K562 (cell line): ENCODE results near the gene PPAT. TPM values are rescaled to one million over a fixed set of nuclear protein-coding genes. Genes with fewer than 3 reads are reported as not detected.

Source experiments
- ARHGAP35 ChIP-seq: fragments of 450-650 bp; IDR thresholded peaks from 2 replicates; pipeline ENCODE4 v1.6.1; 2018; ENCODE audit not compliant: partially characterized antibody
- CBX5 ChIP-seq: IDR thresholded peaks from 2 replicates; pipeline ENCODE4 v1.6.1; 2014; ENCODE audit warnings: low read depth, borderline replicate concordance
- ETV6 ChIP-seq, 3 experiments: fragments of 150-350 bp in 1 of 3; sonication (generic) in 1 of 3; formaldehyde crosslinking in 1 of 3; IDR thresholded peaks; 2 replicates each; pipeline versions ENCODE4 v1.6.1 to v1.8.0; 2014 to 2022; ENCODE audit warnings: borderline replicate concordance in 2 of 3, low read depth in 2 of 3, antibody characterized with exemption in 1 of 3, low read length in 1 of 3, mild to moderate bottlenecking in 1 of 3, missing genetic modification reagents in 1 of 3
- FOXK1 ChIP-seq: sonication (generic); formaldehyde crosslinking; IDR thresholded peaks from 2 replicates; pipeline ENCODE4 v1.8.0; 2022; ENCODE audit warnings: missing genetic modification reagents, mild to moderate bottlenecking, borderline replicate concordance
- HMG20A ChIP-seq: fragments of 450-650 bp; formaldehyde crosslinking; conservative IDR thresholded peaks from 2 replicates; pipeline ENCODE4 v1.4.0; 2020; ENCODE audit warnings: mild to moderate bottlenecking, mixed read lengths
- HNRNPH1 ChIP-seq: fragments of 200-400 bp; formaldehyde crosslinking; optimal IDR thresholded peaks from 2 replicates; pipeline ENCODE3; 2017; ENCODE audit warnings: low read depth, mild to moderate bottlenecking, low read length, moderate library complexity
- NFXL1 ChIP-seq: fragments of 450-650 bp; formaldehyde crosslinking; IDR thresholded peaks from 2 replicates; pipeline ENCODE4 v1.4.0; 2021; ENCODE audit warnings: mild to moderate bottlenecking
- PHF8 ChIP-seq: fragments of 200-600 bp; sonication (generic); IDR thresholded peaks from 2 replicates; pipeline ENCODE4 v1.6.1; 2012; ENCODE audit warnings: mixed run types, mild to moderate bottlenecking, inconsistent platforms, low read length, moderate library complexity, borderline replicate concordance
- PTRF ChIP-seq: fragments of 450-650 bp; IDR thresholded peaks from 2 replicates; pipeline ENCODE4 v1.6.1; 2016; ENCODE audit warnings: mild to moderate bottlenecking, missing genetic modification characterization, missing compliant biosample characterization
- ZC3H4 ChIP-seq: sonication (generic); formaldehyde crosslinking; IDR thresholded peaks from 2 replicates; pipeline ENCODE4 v1.9.0; 2021; ENCODE audit warnings: missing genetic modification reagents, borderline replicate concordance
- ZFPM2 ChIP-seq: fragments of 250-450 bp; sonication (Bioruptor Pico); IDR thresholded peaks from 2 replicates; pipeline ENCODE4 v1.5.1; 2022; ENCODE audit warnings: mild to moderate bottlenecking
- ZNF146 ChIP-seq: IDR thresholded peaks from one replicate; pipeline ENCODE4 v1.6.1; 2018; ENCODE audit warnings: missing compliant biosample characterization; ENCODE audit not compliant: unreplicated experiment
- polyA plus RNA-seq, 8 experiments: library from polyadenylated mRNA; depleted of rRNA in 4 of 8; stranded (reverse) in 5 of 8; unstranded in 3 of 8; fragments of >200 nt; fragmentation: Nextera tagmentation in 2 of 8; fragmentation: Illumina TruSeq in 1 of 8; extraction: Ambion mirVana in 2 of 8; extraction: Trizol in 1 of 8; gene quantifications; 2 replicates each; pipeline versions ENCODE4 v1.2.1 to v1.2.3, GENCODE V29; 2011 to 2014; ENCODE audit warnings: inconsistent platforms in 1 of 8, missing spikeins in 1 of 8
- total RNA-seq, 7 experiments: library from RNA; depleted of rRNA in 6 of 7; stranded (reverse); fragments of >200 nt in 6 of 7; fragmentation: Illumina TruSeq in 2 of 7; extraction: Trizol in 2 of 7; gene quantifications; 2 replicates each; pipeline versions ENCODE4 v1.2.1 to v1.2.3, GENCODE V29; 2011 to 2021; ENCODE audit warnings: low replicate concordance in 1 of 7
- TF ChIP-seq, protein P1 (sequence below): fragments of 250-450 bp; sonication (Bioruptor Pico); IDR thresholded peaks from 2 replicates; pipeline ENCODE4 v1.4.0; 2020; ENCODE audit warnings: mild to moderate bottlenecking
- TF ChIP-seq, protein P2 (sequence below): fragments of 250-450 bp; sonication (Bioruptor Pico); IDR thresholded peaks from 2 replicates; pipeline ENCODE4 v1.5.0; 2021; ENCODE audit warnings: mild to moderate bottlenecking, borderline replicate concordance
- TF ChIP-seq, protein P3 (sequence below), 3 experiments: fragments of 200-800 bp in 1 of 3; fragments of 250-450 bp in 1 of 3; fragments of 450-650 bp in 1 of 3; sonication (Bioruptor Pico) in 1 of 3; sonication (Bioruptor generic) in 1 of 3; formaldehyde crosslinking in 1 of 3; IDR thresholded peaks; 2 replicates each; pipeline versions ENCODE4 v1.6.1 to v1.8.0; 2016 to 2022; ENCODE audit warnings: mild to moderate bottlenecking in 2 of 3, missing genetic modification characterization in 2 of 3, missing compliant biosample characterization in 1 of 3, moderate library complexity in 1 of 3

Gene PPAT
- total and polyA plus RNA-seq, 9 of the 15 experiments (the other 6 are each of a cell fraction or from before 2014, with no cell fraction given) = 36.2 to 75.8 (median 55.5) TPM

DNA sequence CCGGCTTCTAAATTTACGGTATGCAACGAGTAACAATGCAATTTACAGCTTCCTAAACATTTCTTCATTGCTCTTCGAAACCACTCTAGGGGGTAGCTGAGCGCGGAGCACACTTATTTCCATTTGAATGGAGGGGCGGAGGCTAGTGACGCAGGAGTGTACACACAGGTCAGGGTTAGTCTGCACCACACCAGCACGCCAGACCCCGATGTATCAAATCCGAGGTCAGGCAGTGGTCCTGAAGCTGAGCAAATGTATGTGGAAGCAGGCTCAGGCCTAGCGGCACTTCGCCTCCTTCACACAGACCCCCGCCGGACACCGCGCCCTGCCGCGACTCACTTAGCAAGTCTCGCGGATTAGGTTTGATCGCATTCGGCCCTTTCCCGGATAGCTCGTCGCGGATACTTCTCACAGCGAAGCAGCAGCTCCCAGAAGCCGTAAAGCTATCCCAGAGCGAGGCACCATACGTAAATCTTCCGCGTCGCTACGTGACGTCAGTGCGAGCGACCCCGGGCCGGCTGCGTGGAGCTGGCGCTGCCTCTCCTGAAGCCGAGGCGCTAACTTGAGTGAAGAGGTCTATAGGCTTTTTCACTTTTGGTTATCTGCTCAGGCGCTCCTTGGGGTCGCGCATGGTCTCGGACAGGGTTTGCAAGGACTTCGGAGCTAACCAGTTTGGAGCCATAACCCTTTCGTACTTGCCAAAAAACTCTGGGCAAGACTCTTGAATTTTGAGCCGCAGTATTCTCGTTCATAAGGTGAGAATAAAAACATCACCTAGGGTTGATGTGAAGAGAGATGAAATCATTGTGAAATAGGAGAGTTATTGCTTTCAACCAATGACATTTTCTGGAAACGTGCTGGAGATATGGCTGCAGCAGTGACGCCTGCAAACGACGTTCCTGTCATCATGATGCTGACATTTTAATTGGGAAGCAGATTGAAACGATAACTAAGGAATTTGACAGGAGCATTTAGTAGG is 48.1 kb downstream of the PPAT start, which contains the start of gene AASDH (continued):
- TF ChIP-seq, protein P1, sequence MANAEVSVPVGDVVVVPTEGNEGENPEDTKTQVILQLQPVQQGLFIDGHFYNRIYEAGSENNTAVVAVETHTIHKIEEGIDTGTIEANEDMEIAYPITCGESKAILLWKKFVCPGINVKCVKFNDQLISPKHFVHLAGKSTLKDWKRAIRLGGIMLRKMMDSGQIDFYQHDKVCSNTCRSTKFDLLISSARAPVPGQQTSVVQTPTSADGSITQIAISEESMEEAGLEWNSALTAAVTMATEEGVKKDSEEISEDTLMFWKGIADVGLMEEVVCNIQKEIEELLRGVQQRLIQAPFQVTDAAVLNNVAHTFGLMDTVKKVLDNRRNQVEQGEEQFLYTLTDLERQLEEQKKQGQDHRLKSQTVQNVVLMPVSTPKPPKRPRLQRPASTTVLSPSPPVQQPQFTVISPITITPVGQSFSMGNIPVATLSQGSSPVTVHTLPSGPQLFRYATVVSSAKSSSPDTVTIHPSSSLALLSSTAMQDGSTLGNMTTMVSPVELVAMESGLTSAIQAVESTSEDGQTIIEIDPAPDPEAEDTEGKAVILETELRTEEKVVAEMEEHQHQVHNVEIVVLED (CRISPR knock-in tag) = peak; percentile 62
- TF ChIP-seq ZC3H4 = no peak
- TF ChIP-seq, protein P2, sequence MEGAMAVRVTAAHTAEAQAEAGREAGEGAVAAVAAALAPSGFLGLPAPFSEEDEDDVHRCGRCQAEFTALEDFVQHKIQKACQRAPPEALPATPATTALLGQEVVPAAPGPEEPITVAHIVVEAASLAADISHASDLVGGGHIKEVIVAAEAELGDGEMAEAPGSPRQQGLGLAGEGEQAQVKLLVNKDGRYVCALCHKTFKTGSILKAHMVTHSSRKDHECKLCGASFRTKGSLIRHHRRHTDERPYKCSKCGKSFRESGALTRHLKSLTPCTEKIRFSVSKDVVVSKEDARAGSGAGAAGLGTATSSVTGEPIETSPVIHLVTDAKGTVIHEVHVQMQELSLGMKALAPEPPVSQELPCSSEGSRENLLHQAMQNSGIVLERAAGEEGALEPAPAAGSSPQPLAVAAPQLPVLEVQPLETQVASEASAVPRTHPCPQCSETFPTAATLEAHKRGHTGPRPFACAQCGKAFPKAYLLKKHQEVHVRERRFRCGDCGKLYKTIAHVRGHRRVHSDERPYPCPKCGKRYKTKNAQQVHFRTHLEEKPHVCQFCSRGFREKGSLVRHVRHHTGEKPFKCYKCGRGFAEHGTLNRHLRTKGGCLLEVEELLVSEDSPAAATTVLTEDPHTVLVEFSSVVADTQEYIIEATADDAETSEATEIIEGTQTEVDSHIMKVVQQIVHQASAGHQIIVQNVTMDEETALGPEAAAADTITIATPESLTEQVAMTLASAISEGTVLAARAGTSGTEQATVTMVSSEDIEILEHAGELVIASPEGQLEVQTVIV (CRISPR knock-in tag) = peak; percentile 95
- no peak; a peak in 1 of 4 replicates for TF ChIP-seq ETV6 (IDR thresholded peaks at IDR 0.05; ENCODE audit: borderline replicate concordance in 1 of 2, low read depth in 2 of 2, low read length in 1 of 2)
- no peak for TF ChIP-seq ETV6 (CRISPR knock-in tag; IDR thresholded peaks at IDR 0.05; ENCODE audit: borderline replicate concordance)
- TF ChIP-seq CBX5 = no peak
- TF ChIP-seq, protein P3, sequence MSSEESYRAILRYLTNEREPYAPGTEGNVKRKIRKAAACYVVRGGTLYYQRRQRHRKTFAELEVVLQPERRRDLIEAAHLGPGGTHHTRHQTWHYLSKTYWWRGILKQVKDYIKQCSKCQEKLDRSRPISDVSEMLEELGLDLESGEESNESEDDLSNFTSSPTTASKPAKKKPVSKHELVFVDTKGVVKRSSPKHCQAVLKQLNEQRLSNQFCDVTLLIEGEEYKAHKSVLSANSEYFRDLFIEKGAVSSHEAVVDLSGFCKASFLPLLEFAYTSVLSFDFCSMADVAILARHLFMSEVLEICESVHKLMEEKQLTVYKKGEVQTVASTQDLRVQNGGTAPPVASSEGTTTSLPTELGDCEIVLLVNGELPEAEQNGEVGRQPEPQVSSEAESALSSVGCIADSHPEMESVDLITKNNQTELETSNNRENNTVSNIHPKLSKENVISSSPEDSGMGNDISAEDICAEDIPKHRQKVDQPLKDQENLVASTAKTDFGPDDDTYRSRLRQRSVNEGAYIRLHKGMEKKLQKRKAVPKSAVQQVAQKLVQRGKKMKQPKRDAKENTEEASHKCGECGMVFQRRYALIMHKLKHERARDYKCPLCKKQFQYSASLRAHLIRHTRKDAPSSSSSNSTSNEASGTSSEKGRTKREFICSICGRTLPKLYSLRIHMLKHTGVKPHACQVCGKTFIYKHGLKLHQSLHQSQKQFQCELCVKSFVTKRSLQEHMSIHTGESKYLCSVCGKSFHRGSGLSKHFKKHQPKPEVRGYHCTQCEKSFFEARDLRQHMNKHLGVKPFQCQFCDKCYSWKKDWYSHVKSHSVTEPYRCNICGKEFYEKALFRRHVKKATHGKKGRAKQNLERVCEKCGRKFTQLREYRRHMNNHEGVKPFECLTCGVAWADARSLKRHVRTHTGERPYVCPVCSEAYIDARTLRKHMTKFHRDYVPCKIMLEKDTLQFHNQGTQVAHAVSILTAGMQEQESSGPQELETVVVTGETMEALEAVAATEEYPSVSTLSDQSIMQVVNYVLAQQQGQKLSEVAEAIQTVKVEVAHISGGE (CRISPR knock-in tag; IDR thresholded peaks at IDR 0.05) = peak in 1 of 3 experiments; percentile 23; a peak in 1 of 6 replicates
- TF ChIP-seq HMG20A = no peak
- TF ChIP-seq PTRF (tag) = no peak
- TF ChIP-seq HNRNPH1 = no peak
- no peak for TF ChIP-seq ZFPM2 (CRISPR knock-in tag)
- peak; percentile 99 for TF ChIP-seq PHF8
- TF ChIP-seq ARHGAP35 = no peak
- TF ChIP-seq NFXL1 = no peak
- TF ChIP-seq ZNF146 = no peak
- TF ChIP-seq FOXK1 (CRISPR knock-in tag) = peak; percentile 82; the same call in 1 of the 2 replicates
